GM13976 (cell line): Measurements from ENCODE around the gene EXOC4.

ENCODE experiments used
- DNase-seq: peaks from one replicate; pipeline ENCODE4 v3.0.0; 2012; ENCODE audit warnings: low spot score
- CTCF ChIP-seq: IDR thresholded peaks from 2 replicates; pipeline ENCODE4 v1.5.1; 2012; ENCODE audit warnings: borderline replicate concordance, mild to moderate bottlenecking; ENCODE audit not compliant: insufficient read depth; ENCODE audit errors: extremely low read depth, missing control alignments, control extremely low read depth
- in situ Hi-C: fragments of 300-500 bp; cut with MboI; formaldehyde crosslinking; loops from one replicate; pipeline ENCODE4 v1.12.0; 2022; ENCODE audit warnings: low sequenced_read_pairs, mixed read lengths, inconsistent platforms; ENCODE audit not compliant: unreplicated experiment

EXOC4 gene

GRCh38 chr7:133730360-133730759 is 477.5 kb downstream of the EXOC4 start:
- DNase-seq: no peak
- in situ Hi-C loops: no loop called here
- no peak for TF ChIP-seq CTCF

GRCh38 chr7:133733401-133733800 is 480.5 kb downstream of the EXOC4 start:
- in situ Hi-C loops: no loop called here
- no peak for DNase-seq
- TF ChIP-seq CTCF: no peak

- in situ Hi-C loops: no loop called here
These were observed 482.3 kb downstream of the EXOC4 start for GRCh38 chr7:133735222-133735621.

GRCh38 chr7:133739817-133740216 is 486.9 kb downstream of the EXOC4 start:
- DNase-seq: no peak
- TF ChIP-seq CTCF: no peak

More at GRCh38 chr7:133735222-133735621, 482.3 kb downstream of the EXOC4 start:
- DNase-seq: no peak
- no peak for TF ChIP-seq CTCF

GRCh38 chr7:133741078-133741477 is 488.2 kb downstream of the EXOC4 start:
- DNase-seq: no peak
- TF ChIP-seq CTCF: no peak
- in situ Hi-C loops: no loop called here

More at GRCh38 chr7:133739817-133740216, 486.9 kb downstream of the EXOC4 start:
- in situ Hi-C loops: no loop called here

- DNase-seq: no peak
- no peak for TF ChIP-seq CTCF
- in situ Hi-C loops: no loop called here
These were observed 488.8 kb downstream of the EXOC4 start for GRCh38 chr7:133741703-133742102.

GRCh38 chr7:133742709-133743538 is 490.0 kb downstream of the EXOC4 start:
- TF ChIP-seq CTCF: peak; percentile 18
- in situ Hi-C loops: no loop called here
- no peak for DNase-seq
